Upper lobe of left lung (tissue), 4 donors: ENCODE results near the gene ALG2.

Source experiments
- CTCF ChIP-seq, 6 experiments: fragments of 450-650 bp in 4 of 6; fragments of 200-600 bp in 2 of 6; sonication (generic) in 2 of 6; IDR thresholded peaks; one replicate each; pipeline ENCODE4 v1.5.1; 2016 to 2019; ENCODE audit warnings: antibody characterized with exemption in 6 of 6
- EP300 ChIP-seq, 4 donors: sonication (generic); formaldehyde crosslinking; IDR thresholded peaks; one replicate each; pipeline ENCODE4 v1.5.1; 2017; ENCODE audit warnings: antibody characterized with exemption in 4 of 4, control low read depth in 2 of 4

- TF ChIP-seq EP300 (IDR thresholded peaks at IDR 0.05) (no peak), CTCF (IDR thresholded peaks at IDR 0.05) (no peak)
These were observed 19.4 kb upstream of the ALG2 start for GRCh38 chr9:99241106-99241505.
